Astrocyte (in vitro differentiated cells and primary cell): ENCODE measurements around the gene PSMC3IP. TPM values are rescaled to one million over a fixed set of nuclear protein-coding genes. Genes with fewer than 3 reads are reported as not detected.

ENCODE experiments used
- DNase-seq: peaks from one replicate; pipeline ENCODE4 v3.0.0-alpha.2; 2010; ENCODE audit warnings: low read depth
- FAIRE-seq: peaks from 2 replicates; lab custom pipeline; 2011; peaks lifted over from hg19 to GRCh38; lab: Jason Lieb, UNC
- H2AFZ ChIP-seq: 2 replicates; pipeline ENCODE4 v1.6.0; 2012; ENCODE audit warnings: low read depth, low read length, inconsistent platforms
- H3K27ac ChIP-seq: 2 replicates; pipeline ENCODE4 v1.5.1; 2011; ENCODE audit warnings: low read depth, low read length, inconsistent platforms
- H3K27me3 ChIP-seq: 2 replicates; pipeline ENCODE4 v1.6.0; 2011; ENCODE audit warnings: low read length, inconsistent platforms; ENCODE audit not compliant: insufficient read depth
- H3K36me3 ChIP-seq: 2 replicates; pipeline ENCODE4 v1.5.1; 2011; ENCODE audit warnings: low read length, inconsistent platforms; ENCODE audit not compliant: insufficient read depth
- H3K4me1 ChIP-seq: 2 replicates; pipeline ENCODE4 v1.5.1; 2011; ENCODE audit warnings: low read length, inconsistent platforms; ENCODE audit not compliant: insufficient read depth
- H3K4me2 ChIP-seq: 2 replicates; pipeline ENCODE4 v1.6.0; 2012; ENCODE audit warnings: low read length, inconsistent platforms
- H3K4me3 ChIP-seq: 2 replicates; pipeline ENCODE4 v1.5.1; 2011; ENCODE audit warnings: low read depth, mild to moderate bottlenecking, low read length, inconsistent platforms; ENCODE audit not compliant: insufficient read depth
- H3K79me2 ChIP-seq: 2 replicates; pipeline ENCODE4 v1.6.0; 2012; ENCODE audit warnings: mild to moderate bottlenecking, low read length, inconsistent platforms; ENCODE audit not compliant: insufficient read depth
- H3K9ac ChIP-seq: 2 replicates; pipeline ENCODE4 v1.6.0; 2012; ENCODE audit warnings: mild to moderate bottlenecking, low read length, inconsistent platforms
- H3K9me3 ChIP-seq: 2 replicates; pipeline ENCODE4 v1.5.1; 2012; ENCODE audit warnings: low read depth, mild to moderate bottlenecking, low read length, inconsistent platforms; ENCODE audit not compliant: insufficient read depth
- H4K20me1 ChIP-seq: 2 replicates; pipeline ENCODE4 v1.6.0; 2012; ENCODE audit warnings: low read length, inconsistent platforms; ENCODE audit not compliant: insufficient read depth
- H3K27ac Mint-ChIP-seq: one replicate; pipeline ENCODE4 v1.8.0; 2021; ENCODE audit warnings: mild to moderate bottlenecking, mixed read lengths; ENCODE audit not compliant: unreplicated experiment
- H3K27me3 Mint-ChIP-seq: one replicate; pipeline ENCODE4 v1.8.0; 2021; ENCODE audit warnings: low read depth, mixed read lengths; ENCODE audit not compliant: unreplicated experiment
- H3K36me3 Mint-ChIP-seq: one replicate; pipeline ENCODE4 v1.8.0; 2021; ENCODE audit warnings: low read depth, mixed read lengths; ENCODE audit not compliant: unreplicated experiment
- H3K4me1 Mint-ChIP-seq: one replicate; pipeline ENCODE4 v1.8.0; 2021; ENCODE audit warnings: low read depth, mixed read lengths; ENCODE audit not compliant: unreplicated experiment
- H3K4me3 Mint-ChIP-seq: one replicate; pipeline ENCODE4 v1.8.0; 2021; ENCODE audit warnings: mild to moderate bottlenecking, moderate library complexity, mixed read lengths; ENCODE audit not compliant: unreplicated experiment
- H3K9me3 Mint-ChIP-seq: one replicate; pipeline ENCODE4 v1.8.0; 2021; ENCODE audit warnings: mild to moderate bottlenecking, mixed read lengths; ENCODE audit not compliant: unreplicated experiment
- EZH2 ChIP-seq: IDR thresholded peaks from 2 replicates; pipeline ENCODE4 v1.6.1; 2012; ENCODE audit warnings: mild to moderate bottlenecking, low read length, inconsistent platforms; ENCODE audit not compliant: insufficient read depth
- total RNA-seq: library from RNA; stranded (reverse); gene quantifications from 2 replicates; pipeline ENCODE4 v1.2.1, GENCODE V29; 2021
- TF ChIP-seq, protein P1 (sequence below): IDR thresholded peaks from 2 replicates; pipeline ENCODE4 v1.5.1; 2011; ENCODE audit warnings: low read depth, mild to moderate bottlenecking, inconsistent platforms, low read length, moderate library complexity; ENCODE audit not compliant: insufficient read depth

PSMC3IP gene
- total RNA-seq, 1 donor from 2014 or later = 8.7 TPM

DNA sequence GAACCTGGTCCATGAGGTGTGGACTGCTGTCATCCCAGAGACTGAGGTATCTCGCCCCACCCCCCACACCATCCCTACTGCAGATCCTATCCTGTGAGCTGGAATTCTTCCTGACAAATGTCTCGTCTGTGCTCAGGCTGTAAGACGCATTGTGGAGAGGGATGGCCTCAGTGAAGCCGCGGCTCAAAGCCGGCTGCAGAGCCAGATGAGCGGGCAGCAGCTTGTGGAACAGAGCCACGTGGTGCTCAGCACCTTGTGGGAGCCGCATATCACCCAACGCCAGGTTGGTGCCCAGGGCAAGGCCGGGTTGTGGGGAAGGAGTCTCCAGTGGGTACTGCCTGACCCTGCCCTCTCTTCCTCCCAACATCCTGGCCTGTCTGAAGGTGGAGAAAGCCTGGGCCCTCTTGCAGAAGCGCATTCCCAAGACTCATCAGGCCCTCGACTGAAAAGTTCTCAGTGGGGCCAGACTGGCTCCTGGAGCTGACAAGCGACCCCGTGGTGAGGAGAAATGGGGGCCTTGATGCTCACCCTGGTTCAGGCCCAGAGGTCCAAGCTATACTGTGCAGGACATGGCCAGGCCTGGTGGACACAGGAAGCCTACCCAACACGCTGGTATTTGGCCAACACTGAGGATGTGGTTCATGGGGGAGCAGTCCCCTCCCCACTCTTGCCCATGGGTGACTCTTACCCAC, 11.9 kb downstream of the PSMC3IP start:
- FAIRE-seq (no peak), DNase-seq (no peak)
- H3K27me3 ChIP-seq = no peaks in the 10 kb centered on the region
- H3K4me1 ChIP-seq = peaks cover 37% of the 10 kb centered on the region
- no peak overlapping the region for H3K4me2 ChIP-seq
- no peaks in the 10 kb centered on the region for H3K9me3 Mint-ChIP-seq
- H2AFZ ChIP-seq = no peak overlapping the region
- H3K9ac ChIP-seq = no peak overlapping the region
- H4K20me1 ChIP-seq = peaks cover 17% of the 10 kb centered on the region
- peaks cover 19% of the 10 kb centered on the region for H3K36me3 Mint-ChIP-seq
- H3K36me3 ChIP-seq = peaks cover 31% of the 10 kb centered on the region
- no peak overlapping the region for H3K4me3 ChIP-seq
- H3K9me3 ChIP-seq = no peaks in the 10 kb centered on the region
- H3K79me2 ChIP-seq = peaks cover 68% of the 10 kb centered on the region
- TF ChIP-seq EZH2 = no peak
- TF ChIP-seq, protein P1, sequence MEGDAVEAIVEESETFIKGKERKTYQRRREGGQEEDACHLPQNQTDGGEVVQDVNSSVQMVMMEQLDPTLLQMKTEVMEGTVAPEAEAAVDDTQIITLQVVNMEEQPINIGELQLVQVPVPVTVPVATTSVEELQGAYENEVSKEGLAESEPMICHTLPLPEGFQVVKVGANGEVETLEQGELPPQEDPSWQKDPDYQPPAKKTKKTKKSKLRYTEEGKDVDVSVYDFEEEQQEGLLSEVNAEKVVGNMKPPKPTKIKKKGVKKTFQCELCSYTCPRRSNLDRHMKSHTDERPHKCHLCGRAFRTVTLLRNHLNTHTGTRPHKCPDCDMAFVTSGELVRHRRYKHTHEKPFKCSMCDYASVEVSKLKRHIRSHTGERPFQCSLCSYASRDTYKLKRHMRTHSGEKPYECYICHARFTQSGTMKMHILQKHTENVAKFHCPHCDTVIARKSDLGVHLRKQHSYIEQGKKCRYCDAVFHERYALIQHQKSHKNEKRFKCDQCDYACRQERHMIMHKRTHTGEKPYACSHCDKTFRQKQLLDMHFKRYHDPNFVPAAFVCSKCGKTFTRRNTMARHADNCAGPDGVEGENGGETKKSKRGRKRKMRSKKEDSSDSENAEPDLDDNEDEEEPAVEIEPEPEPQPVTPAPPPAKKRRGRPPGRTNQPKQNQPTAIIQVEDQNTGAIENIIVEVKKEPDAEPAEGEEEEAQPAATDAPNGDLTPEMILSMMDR = no peak
- peak overlapping the region; percentile 77 for H3K4me3 Mint-ChIP-seq
- no peaks in the 10 kb centered on the region for H3K27me3 Mint-ChIP-seq
- H3K27ac ChIP-seq = no peak overlapping the region
- peaks cover 23% of the 10 kb centered on the region for H3K4me1 Mint-ChIP-seq
- H3K27ac Mint-ChIP-seq = no peak overlapping the region

GRCh38 chr17:42564815-42565522, 12.6 kb downstream of the PSMC3IP start:
- Mint-ChIP-seq H3K4me3 (no peak overlapping the region), H3K4me1 (peaks cover 25% of the 10 kb centered on the region), H3K27me3 (no peaks in the 10 kb centered on the region), H3K27ac (no peak overlapping the region), H3K36me3 (peaks cover 15% of the 10 kb centered on the region), H3K9me3 (no peaks in the 10 kb centered on the region)
- no peaks in the 10 kb centered on the region for H3K9me3 ChIP-seq
- no peak overlapping the region for H3K4me3 ChIP-seq
- TF ChIP-seq, protein P1 = no peak
- no peak for TF ChIP-seq EZH2
- FAIRE-seq (no peak), DNase-seq (no peak)
- H3K9ac ChIP-seq = no peak overlapping the region
- H4K20me1 ChIP-seq = peaks cover 13% of the 10 kb centered on the region
- H3K27me3 ChIP-seq = no peaks in the 10 kb centered on the region
- no peak overlapping the region for H3K4me2 ChIP-seq
- peaks cover 25% of the 10 kb centered on the region for H3K36me3 ChIP-seq
- peaks cover 64% of the 10 kb centered on the region for H3K79me2 ChIP-seq
- H3K27ac ChIP-seq = no peak overlapping the region
- H2AFZ ChIP-seq = no peak overlapping the region
- peaks cover 37% of the 10 kb centered on the region for H3K4me1 ChIP-seq
